Activated T-helper 2 cell treated with anti-CD3 and anti-CD28 coated beads, Interferon-gamma antibody, Interleukin-2, Interleukin-4, amounts not matched to agents 10 μg/mL and 5 μg/mL and 100 μg/mL, durations not matched to agents 14 hours and 24 hours and 36 hours (primary cell): ENCODE data around the gene FSD2. TPM values are rescaled to one million over a fixed set of nuclear protein-coding genes. Genes with fewer than 3 reads are reported as not detected.
"Not testable (repeated sequence)": the region's sequence is repeated elsewhere in the genome, so short reads cannot be mapped to it uniquely, and the experiment has no call there.

ENCODE experiments used
- DNase-seq: peaks from one replicate; pipeline ENCODE4 v3.0.0; 2021; ENCODE audit warnings: low spot score
- H3K27ac Mint-ChIP-seq: one replicate; pipeline ENCODE4 v1.8.0; 2021; ENCODE audit warnings: mixed read lengths
- H3K27me3 Mint-ChIP-seq: one replicate; pipeline ENCODE4 v1.8.0; 2021; ENCODE audit warnings: low read depth, mixed read lengths
- H3K36me3 Mint-ChIP-seq: one replicate; pipeline ENCODE4 v1.8.0; 2021; ENCODE audit warnings: low read depth, mixed read lengths
- H3K4me1 Mint-ChIP-seq: one replicate; pipeline ENCODE4 v1.8.0; 2021; ENCODE audit warnings: low read depth, mixed read lengths
- H3K4me3 Mint-ChIP-seq: one replicate; pipeline ENCODE4 v1.8.0; 2021; ENCODE audit warnings: low read depth, mild to moderate bottlenecking, moderate library complexity, mixed read lengths
- H3K9me3 Mint-ChIP-seq: one replicate; pipeline ENCODE4 v1.8.0; 2021; ENCODE audit warnings: mixed read lengths
- intact Hi-C: fragments of 100-400 bp; cut with micrococcal nuclease; formaldehyde crosslinking; loops from one replicate; pipeline ENCODE4 v1.15.1; 2023
- total RNA-seq: library from RNA; stranded (reverse); gene quantifications from 2 replicates; pipeline ENCODE4 v1.2.3, GENCODE V29; 2022

FSD2 gene
- total RNA-seq, 1 donor from 2014 or later = not detected

- Mint-ChIP-seq H3K9me3 (no peaks in the 10 kb centered on the region), H3K36me3 (no peaks in the 10 kb centered on the region), H3K27me3 (no peaks in the 10 kb centered on the region), H3K4me3 (no peak overlapping the region), H3K4me1 (no peaks in the 10 kb centered on the region), H3K27ac (no peak overlapping the region)
- intact Hi-C loops = no loop called here
- no peak for DNase-seq
Measured at GRCh38 chr15:82739086-82739485, 66.8 kb downstream of the FSD2 start.

GRCh38 chr15:82737975-82738374 is 67.9 kb downstream of the FSD2 start:
- H3K4me1 Mint-ChIP-seq = no peaks in the 10 kb centered on the region
- no peak overlapping the region for H3K4me3 Mint-ChIP-seq
- no peak for DNase-seq
- intact Hi-C loops = no loop called here
- H3K9me3 Mint-ChIP-seq = no peaks in the 10 kb centered on the region
- H3K27me3 Mint-ChIP-seq = no peaks in the 10 kb centered on the region
- no peak overlapping the region for H3K27ac Mint-ChIP-seq
- no peaks in the 10 kb centered on the region for H3K36me3 Mint-ChIP-seq

GRCh38 chr15:82731527-82731926 is 74.3 kb downstream of the FSD2 start:
- no peak for DNase-seq
- no peak overlapping the region for H3K4me3 Mint-ChIP-seq
- H3K4me1 Mint-ChIP-seq = no peaks in the 10 kb centered on the region
- H3K27me3 Mint-ChIP-seq = no peaks in the 10 kb centered on the region
- H3K27ac Mint-ChIP-seq = no peak overlapping the region
- H3K36me3 Mint-ChIP-seq = no peaks in the 10 kb centered on the region
- H3K9me3 Mint-ChIP-seq = no peaks in the 10 kb centered on the region
- intact Hi-C loops = no loop called here

GRCh38 chr15:82730022-82730530 is 75.8 kb downstream of the FSD2 start:
- Mint-ChIP-seq H3K4me1 (no peaks in the 10 kb centered on the region), H3K4me3 (no peak overlapping the region), H3K27ac (no peak overlapping the region), H3K9me3 (no peaks in the 10 kb centered on the region), H3K27me3 (no peaks in the 10 kb centered on the region), H3K36me3 (no peaks in the 10 kb centered on the region)
- intact Hi-C loops = no loop called here
- no peak for DNase-seq

GRCh38 chr15:82726816-82727215 is 79.1 kb downstream of the FSD2 start:
- Mint-ChIP-seq H3K4me3 (no peak overlapping the region), H3K9me3 (no peaks in the 10 kb centered on the region), H3K27me3 (no peaks in the 10 kb centered on the region), H3K36me3 (no peaks in the 10 kb centered on the region), H3K4me1 (no peaks in the 10 kb centered on the region), H3K27ac (no peak overlapping the region)
- no peak for DNase-seq
- intact Hi-C loops = no loop called here

- no peak overlapping the region for H3K27ac Mint-ChIP-seq
Measured at GRCh38 chr15:82715003-82715402, 90.9 kb downstream of the FSD2 start.

GRCh38 chr15:82714016-82714415 is 91.9 kb downstream of the FSD2 start:
- no peaks in the 10 kb centered on the region for H3K9me3 Mint-ChIP-seq
- intact Hi-C loops = no loop called here
- H3K4me3 Mint-ChIP-seq = no peak overlapping the region
- H3K27me3 Mint-ChIP-seq = peaks cover 10% of the 10 kb centered on the region
- H3K36me3 Mint-ChIP-seq = no peaks in the 10 kb centered on the region
- DNase-seq = no peak
- H3K27ac Mint-ChIP-seq = no peak overlapping the region
- H3K4me1 Mint-ChIP-seq = no peaks in the 10 kb centered on the region

More at GRCh38 chr15:82715003-82715402, 90.9 kb downstream of the FSD2 start:
- intact Hi-C loops = no loop called here
- no peaks in the 10 kb centered on the region for H3K4me1 Mint-ChIP-seq
- no peaks in the 10 kb centered on the region for H3K36me3 Mint-ChIP-seq
- no peak overlapping the region for H3K4me3 Mint-ChIP-seq
- no peaks in the 10 kb centered on the region for H3K9me3 Mint-ChIP-seq
- peaks cover 13% of the 10 kb centered on the region for H3K27me3 Mint-ChIP-seq
- DNase-seq = no peak

GRCh38 chr15:82712036-82712435 is 93.8 kb downstream of the FSD2 start:
- H3K36me3 Mint-ChIP-seq = no peaks in the 10 kb centered on the region
- DNase-seq = no peak
- intact Hi-C loops = no loop called here
- H3K27me3 Mint-ChIP-seq = peaks cover 7% of the 10 kb centered on the region
- H3K9me3 Mint-ChIP-seq = no peaks in the 10 kb centered on the region
- H3K4me3 Mint-ChIP-seq = no peak overlapping the region
- H3K4me1 Mint-ChIP-seq = no peaks in the 10 kb centered on the region
- no peak overlapping the region for H3K27ac Mint-ChIP-seq

GRCh38 chr15:82710926-82711490 is 94.9 kb downstream of the FSD2 start:
- intact Hi-C loops = no loop called here

GRCh38 chr15:82710208-82710555 is 95.7 kb downstream of the FSD2 start:
- H3K36me3 Mint-ChIP-seq = no peaks in the 10 kb centered on the region
- no peak overlapping the region for H3K27ac Mint-ChIP-seq
- DNase-seq = no peak
- H3K9me3 Mint-ChIP-seq = no peaks in the 10 kb centered on the region
- H3K4me1 Mint-ChIP-seq = no peaks in the 10 kb centered on the region
- peaks cover 7% of the 10 kb centered on the region for H3K27me3 Mint-ChIP-seq
- intact Hi-C loops = no loop called here
- no peak overlapping the region for H3K4me3 Mint-ChIP-seq

More at GRCh38 chr15:82710926-82711490, 94.9 kb downstream of the FSD2 start:
- no peak for DNase-seq
- no peaks in the 10 kb centered on the region for H3K4me1 Mint-ChIP-seq
- peaks cover 7% of the 10 kb centered on the region for H3K27me3 Mint-ChIP-seq
- H3K36me3 Mint-ChIP-seq = no peaks in the 10 kb centered on the region
- H3K9me3 Mint-ChIP-seq = no peaks in the 10 kb centered on the region
- H3K27ac Mint-ChIP-seq = no peak overlapping the region
- peak overlapping the region; percentile 4 for H3K4me3 Mint-ChIP-seq

- Mint-ChIP-seq H3K9me3 (no peaks in the 10 kb centered on the region), H3K4me3 (peak within 1 kb of the TSS; percentile 43), H3K4me1 (no peaks in the 10 kb centered on the region), H3K36me3 (no peaks in the 10 kb centered on the region), H3K27ac (no peak within 1 kb of the TSS), H3K27me3 (peaks cover 7% of the 10 kb centered on the region)
- peak; percentile 71 for DNase-seq
- intact Hi-C loops = no loop called here
Measured at GRCh38 chr15:82709421-82710207, 96.3 kb downstream of the FSD2 start, which contains the start of gene AP3B2. Gene AP3B2 (minus strand): TSS chr15:82709875. CDS start chr15:82709706, 169 bp downstream.

GRCh38 chr15:82709081-82709420 is 96.8 kb downstream of the FSD2 start:
- intact Hi-C loops = no loop called here
- Mint-ChIP-seq H3K36me3 (no peaks in the 10 kb centered on the region), H3K27ac (no peak overlapping the region), H3K4me3 (no peak overlapping the region), H3K9me3 (no peaks in the 10 kb centered on the region), H3K4me1 (no peaks in the 10 kb centered on the region), H3K27me3 (peaks cover 7% of the 10 kb centered on the region)
- no peak for DNase-seq

GRCh38 chr15:82705856-82706255 is 100.0 kb downstream of the FSD2 start:
- H3K27ac Mint-ChIP-seq, H3K27me3 Mint-ChIP-seq, H3K4me1 Mint-ChIP-seq, intact Hi-C loops, H3K36me3 Mint-ChIP-seq, DNase-seq, H3K9me3 Mint-ChIP-seq, H3K4me3 Mint-ChIP-seq: not testable (repeated sequence)
